GM13976 (cell line): ENCODE results near the gene NYAP1.
A peak's percentile ranks its signal among the peaks of the same experiment; 100 is the strongest.
"Not testable (repeated sequence)": the region's sequence is repeated elsewhere in the genome, so short reads cannot be mapped to it uniquely, and the experiment has no call there.

Experiments
- DNase-seq: peaks from one replicate; pipeline ENCODE4 v3.0.0; 2012; ENCODE audit warnings: low spot score
- CTCF ChIP-seq: IDR thresholded peaks from 2 replicates; pipeline ENCODE4 v1.5.1; 2012; ENCODE audit warnings: borderline replicate concordance, mild to moderate bottlenecking; ENCODE audit not compliant: insufficient read depth; ENCODE audit errors: extremely low read depth, missing control alignments, control extremely low read depth
- in situ Hi-C: fragments of 300-500 bp; cut with MboI; formaldehyde crosslinking; loops from one replicate; pipeline ENCODE4 v1.12.0; 2022; ENCODE audit warnings: low sequenced_read_pairs, mixed read lengths, inconsistent platforms; ENCODE audit not compliant: unreplicated experiment

NYAP1 gene

GRCh38 chr7:100538348-100538653, 54.6 kb downstream of the NYAP1 start:
- in situ Hi-C loops = no loop called here
- TF ChIP-seq CTCF = no peak
- no peak for DNase-seq

- in situ Hi-C loops = no loop called here
- no peak for TF ChIP-seq CTCF
- DNase-seq = peak; percentile 99
Observed at GRCh38 chr7:100538654-100539435, 55.1 kb downstream of the NYAP1 start, which contains the start of gene AGFG2. TSS of gene AGFG2 (plus strand) at chr7:100539203. CDS start at chr7:100539347, 144 bp downstream.

GRCh38 chr7:100539436-100540006, 55.8 kb downstream of the NYAP1 start:
- no peak for DNase-seq
- in situ Hi-C loops = no loop called here
- no peak for TF ChIP-seq CTCF

- in situ Hi-C loops = no loop called here
- no peak for DNase-seq
- no peak for TF ChIP-seq CTCF
Observed at GRCh38 chr7:100540073-100540723, 56.5 kb downstream of the NYAP1 start.

- DNase-seq, in situ Hi-C loops: not testable (repeated sequence)
Observed at GRCh38 chr7:100541309-100541708, 57.6 kb downstream of the NYAP1 start.

- no peak for TF ChIP-seq CTCF
- no peak for DNase-seq
- in situ Hi-C loops = no loop called here
Observed at GRCh38 chr7:100543586-100543985, 59.9 kb downstream of the NYAP1 start.

GRCh38 chr7:100544386-100544785, 60.7 kb downstream of the NYAP1 start:
- no peak for DNase-seq
- in situ Hi-C loops = no loop called here
- no peak for TF ChIP-seq CTCF
